Neural progenitor cell (in vitro differentiated cells): ENCODE measurements around the gene TAGLN3. TPM values are rescaled to one million over a fixed set of nuclear protein-coding genes. Genes with fewer than 3 reads are reported as not detected.
A peak's percentile ranks its signal among the peaks of the same experiment; 100 is the strongest.

Experiments used
- DNase-seq: peaks from one replicate; pipeline ENCODE4 v3.0.0-alpha.2; 2016; ENCODE audit warnings: low spot score
- H2AFZ ChIP-seq: fragments of 200-600 bp; sonication (generic); replicated peaks from 2 replicates; pipeline ENCODE4 v1.6.1; 2016; ENCODE audit warnings: antibody characterized with exemption
- H3F3A ChIP-seq: fragments of 200-600 bp; sonication (generic); 2 replicates; pipeline ENCODE4 v1.6.1; 2016; ENCODE audit warnings: antibody characterized with exemption, low read depth
- H3K27ac ChIP-seq: fragments of 200-600 bp; sonication (generic); 2 replicates; pipeline ENCODE4 v1.5.1; 2016; ENCODE audit warnings: mild to moderate bottlenecking
- H3K27me3 ChIP-seq: fragments of 200-600 bp; sonication (generic); 2 replicates; pipeline ENCODE4 v1.6.1; 2016; ENCODE audit warnings: mild to moderate bottlenecking, moderate library complexity
- H3K36me3 ChIP-seq: fragments of 200-600 bp; sonication (generic); 2 replicates; pipeline ENCODE4 v1.5.1; 2016
- H3K4me1 ChIP-seq: fragments of 200-600 bp; sonication (generic); 2 replicates; pipeline ENCODE4 v1.6.1; 2016; ENCODE audit warnings: mixed run types
- H3K4me2 ChIP-seq: fragments of 200-600 bp; sonication (generic); 2 replicates; pipeline ENCODE4 v1.6.1; 2016
- H3K4me3 ChIP-seq: fragments of 200-600 bp; sonication (generic); 2 replicates; pipeline ENCODE4 v1.5.1; 2016
- H3K79me2 ChIP-seq: fragments of 200-600 bp; sonication (generic); 2 replicates; pipeline ENCODE4 v1.6.1; 2016; ENCODE audit warnings: low read depth
- H3K9ac ChIP-seq: fragments of 200-600 bp; sonication (generic); 2 replicates; pipeline ENCODE4 v1.6.1; 2016
- H3K9me3 ChIP-seq: fragments of 200-600 bp; sonication (generic); 2 replicates; pipeline ENCODE4 v1.5.1; 2016; ENCODE audit warnings: low read depth
- H4K20me1 ChIP-seq: fragments of 200-600 bp; sonication (generic); 2 replicates; pipeline ENCODE4 v1.6.1; 2016; ENCODE audit warnings: low read depth
- H3K27ac Mint-ChIP-seq: 3 replicates; pipeline ENCODE4 v1.8.0; 2021; ENCODE audit warnings: mixed read lengths
- H3K27me3 Mint-ChIP-seq: 2 replicates; pipeline ENCODE4 v1.8.0; 2022; ENCODE audit warnings: low read depth, mild to moderate bottlenecking, inconsistent platforms, moderate library complexity, mixed read lengths; ENCODE audit not compliant: insufficient read depth
- H3K36me3 Mint-ChIP-seq: 3 replicates; pipeline ENCODE4 v1.8.0; 2021; ENCODE audit warnings: mixed read lengths
- H3K4me1 Mint-ChIP-seq: 3 replicates; pipeline ENCODE4 v1.8.0; 2021; ENCODE audit warnings: mixed read lengths
- H3K4me3 Mint-ChIP-seq: 3 replicates; pipeline ENCODE4 v1.8.0; 2021; ENCODE audit warnings: mild to moderate bottlenecking, moderate library complexity, mixed read lengths
- H3K9me3 Mint-ChIP-seq: 3 replicates; pipeline ENCODE4 v1.8.0; 2020; ENCODE audit warnings: mixed read lengths
- EZH2 ChIP-seq: fragments of 200-600 bp; sonication (generic); IDR thresholded peaks from 2 replicates; pipeline ENCODE4 v1.6.1; 2017; ENCODE audit warnings: antibody characterized with exemption, mild to moderate bottlenecking, moderate library complexity
- EZH2phosphoT487 ChIP-seq: fragments of 200-600 bp; sonication (generic); IDR thresholded peaks from 2 replicates; pipeline ENCODE4 v1.6.1; 2017; ENCODE audit warnings: antibody characterized with exemption
- total RNA-seq: library from RNA; depleted of rRNA; stranded (reverse); fragments of >200 nt; gene quantifications from 2 replicates; pipeline ENCODE4 v1.2.3, GENCODE V29; 2015; ENCODE audit warnings: low replicate concordance
- TF ChIP-seq, protein P1 (sequence below): fragments of 200-600 bp; sonication (generic); IDR thresholded peaks from 2 replicates; pipeline ENCODE4 v1.5.1; 2017; ENCODE audit warnings: antibody characterized with exemption, mild to moderate bottlenecking

The TAGLN3 gene
- total RNA-seq, 1 donor from 2014 or later: 46.6 TPM

DNA sequence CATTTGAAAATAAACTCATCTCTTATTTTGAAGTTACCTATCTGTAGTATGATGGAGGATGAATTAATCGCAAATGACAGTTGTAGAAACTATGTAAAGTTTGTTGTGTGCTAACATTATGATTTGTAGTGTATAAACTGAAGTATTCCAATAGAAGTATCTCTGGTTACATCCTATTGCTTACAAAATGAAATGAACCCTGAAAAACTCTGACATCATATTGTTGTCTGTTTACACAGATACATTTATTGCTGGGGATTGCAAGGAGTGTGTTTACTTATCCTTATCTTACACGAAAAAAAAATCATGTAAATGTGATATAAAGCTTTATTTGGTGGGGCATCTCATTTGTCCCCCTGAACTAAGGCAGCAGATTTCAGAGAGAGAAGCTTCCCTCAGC is 22.5 kb upstream of the TAGLN3 start:
- Mint-ChIP-seq H3K9me3 (no peaks in the 10 kb centered on the region), H3K4me3 (no peak overlapping the region), H3K27me3 (no peaks in the 10 kb centered on the region), H3K36me3 (peaks cover 2% of the 10 kb centered on the region), H3K4me1 (peaks cover 28% of the 10 kb centered on the region), H3K27ac (no peak overlapping the region)
- Histone ChIP-seq H3K4me3 (no peak overlapping the region), H2AFZ (no peak overlapping the region), H3K27ac (no peak overlapping the region), H3K9ac (no peak overlapping the region), H3K79me2 (peaks cover 24% of the 10 kb centered on the region), H3K9me3 (no peaks in the 10 kb centered on the region), H3K36me3 (no peaks in the 10 kb centered on the region), H3K27me3 (peaks cover 5% of the 10 kb centered on the region), H3K4me2 (no peak overlapping the region), H3F3A (peaks cover 14% of the 10 kb centered on the region), H3K4me1 (peaks cover 16% of the 10 kb centered on the region), H4K20me1 (peaks cover 4% of the 10 kb centered on the region)
- no peak for DNase-seq
- no peak for TF ChIP-seq EZH2
- no peak for TF ChIP-seq EZH2phosphoT487
- TF ChIP-seq, protein P1, sequence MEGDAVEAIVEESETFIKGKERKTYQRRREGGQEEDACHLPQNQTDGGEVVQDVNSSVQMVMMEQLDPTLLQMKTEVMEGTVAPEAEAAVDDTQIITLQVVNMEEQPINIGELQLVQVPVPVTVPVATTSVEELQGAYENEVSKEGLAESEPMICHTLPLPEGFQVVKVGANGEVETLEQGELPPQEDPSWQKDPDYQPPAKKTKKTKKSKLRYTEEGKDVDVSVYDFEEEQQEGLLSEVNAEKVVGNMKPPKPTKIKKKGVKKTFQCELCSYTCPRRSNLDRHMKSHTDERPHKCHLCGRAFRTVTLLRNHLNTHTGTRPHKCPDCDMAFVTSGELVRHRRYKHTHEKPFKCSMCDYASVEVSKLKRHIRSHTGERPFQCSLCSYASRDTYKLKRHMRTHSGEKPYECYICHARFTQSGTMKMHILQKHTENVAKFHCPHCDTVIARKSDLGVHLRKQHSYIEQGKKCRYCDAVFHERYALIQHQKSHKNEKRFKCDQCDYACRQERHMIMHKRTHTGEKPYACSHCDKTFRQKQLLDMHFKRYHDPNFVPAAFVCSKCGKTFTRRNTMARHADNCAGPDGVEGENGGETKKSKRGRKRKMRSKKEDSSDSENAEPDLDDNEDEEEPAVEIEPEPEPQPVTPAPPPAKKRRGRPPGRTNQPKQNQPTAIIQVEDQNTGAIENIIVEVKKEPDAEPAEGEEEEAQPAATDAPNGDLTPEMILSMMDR: no peak

DNA sequence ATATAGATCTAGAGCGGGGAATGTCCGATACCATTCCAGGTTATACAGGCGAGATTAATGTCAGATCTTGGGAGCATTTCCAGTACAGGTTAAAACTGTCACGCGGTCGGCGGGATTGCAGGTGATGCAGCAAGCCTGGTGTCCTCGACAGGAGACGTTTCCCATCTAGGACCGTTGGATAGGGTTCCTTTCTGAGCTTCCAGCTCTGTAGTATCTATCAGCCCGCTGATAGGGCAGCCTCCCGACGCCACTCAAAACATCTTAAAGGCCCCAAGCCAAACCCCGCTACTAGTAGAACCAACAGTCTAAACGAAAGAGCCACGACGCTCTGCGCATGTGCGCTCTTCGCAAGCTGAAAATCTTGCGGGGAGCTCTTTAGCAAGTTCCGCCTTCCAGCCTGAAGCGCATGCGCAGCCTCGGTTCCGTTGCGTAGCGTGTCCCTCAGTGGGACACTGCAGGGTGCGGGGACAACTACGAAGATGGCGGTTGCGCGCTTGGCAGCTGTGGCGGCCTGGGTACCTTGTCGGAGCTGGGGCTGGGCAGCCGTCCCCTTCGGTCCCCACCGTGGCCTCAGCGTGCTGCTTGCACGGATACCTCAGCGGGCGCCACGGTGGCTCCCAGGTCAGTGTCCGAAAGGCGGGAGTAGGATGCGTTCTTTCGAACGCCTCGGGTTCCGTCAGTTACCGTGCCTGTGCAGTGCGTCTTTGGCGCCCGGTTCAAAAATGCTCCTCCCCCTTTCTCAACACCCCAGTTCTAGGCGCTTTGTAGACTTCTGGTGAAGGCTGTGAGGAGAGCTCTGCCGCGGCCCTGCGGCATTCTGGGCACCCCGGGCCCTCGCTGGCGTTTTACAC is 19.9 kb upstream of the TAGLN3 start, which contains the start of gene ABHD10:
TSS of gene ABHD10 (plus strand) at position 444 of the 851 bp plus-strand sequence. CDS start at position 480, 36 bp downstream.
- DNase-seq: peak; percentile 97
- peaks cover 27% of the 10 kb centered on the region for H3K4me1 Mint-ChIP-seq
- no peaks in the 10 kb centered on the region for H3K27me3 Mint-ChIP-seq
- no peaks in the 10 kb centered on the region for H3K9me3 ChIP-seq
- peaks cover 5% of the 10 kb centered on the region for H3K27me3 ChIP-seq
- H3K9ac ChIP-seq: peak within 1 kb of the TSS; percentile 18
- peaks cover 10% of the 10 kb centered on the region for H3K36me3 Mint-ChIP-seq
- H3K4me3 ChIP-seq: peak within 1 kb of the TSS; percentile 79
- H3K79me2 ChIP-seq: peaks cover 49% of the 10 kb centered on the region
- peaks cover 14% of the 10 kb centered on the region for H3F3A ChIP-seq
- no peaks in the 10 kb centered on the region for H3K9me3 Mint-ChIP-seq
- peaks cover 24% of the 10 kb centered on the region for H3K4me1 ChIP-seq
- no peaks in the 10 kb centered on the region for H3K36me3 ChIP-seq
- H3K4me2 ChIP-seq: peak within 1 kb of the TSS; percentile 90
- H4K20me1 ChIP-seq: peaks cover 4% of the 10 kb centered on the region
- peak within 1 kb of the TSS; percentile 20 for H3K27ac ChIP-seq
- peak within 1 kb of the TSS; percentile 80 for H3K27ac Mint-ChIP-seq
- H2AFZ ChIP-seq: peak within 1 kb of the TSS; percentile 96
- TF ChIP-seq, protein P1: no peak
- TF ChIP-seq EZH2 (peak; percentile 36), EZH2phosphoT487 (no peak)
- H3K4me3 Mint-ChIP-seq: peak within 1 kb of the TSS; percentile 94

DNA sequence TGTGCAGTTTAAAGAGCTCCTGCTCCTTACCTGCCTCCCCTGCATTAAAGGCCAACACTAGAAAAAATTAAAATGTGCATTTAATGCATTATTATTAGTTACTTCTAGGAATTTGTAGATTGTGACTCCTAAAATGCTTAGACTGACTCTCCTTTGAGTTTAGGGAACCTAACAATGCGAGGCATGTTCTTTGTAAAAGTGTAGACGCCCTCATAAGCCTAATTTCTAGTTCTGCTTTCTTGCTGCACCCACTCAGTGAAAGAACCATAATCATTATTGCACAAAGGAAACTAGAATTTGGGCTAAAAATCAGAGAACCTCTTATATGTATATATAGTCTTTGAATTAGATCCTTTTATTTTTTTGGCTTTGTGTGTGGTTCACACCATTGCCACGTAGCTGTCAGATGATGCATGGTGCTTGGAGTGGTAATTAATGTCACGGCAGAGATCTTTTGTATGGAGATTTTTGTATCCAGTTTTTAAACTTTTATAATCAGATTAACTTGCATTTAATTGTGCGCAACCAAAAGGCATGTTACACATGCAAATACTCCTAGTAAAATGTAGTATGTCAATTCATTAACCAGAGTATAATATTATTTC is 19.2 kb upstream of the TAGLN3 start:
- Histone ChIP-seq H3K9ac (peak overlapping the region; percentile 18), H4K20me1 (peaks cover 7% of the 10 kb centered on the region), H3K4me3 (peak overlapping the region; percentile 79), H2AFZ (peak overlapping the region; percentile 96), H3K4me1 (peaks cover 24% of the 10 kb centered on the region), H3K27me3 (peaks cover 5% of the 10 kb centered on the region), H3K36me3 (peaks cover 4% of the 10 kb centered on the region), H3K9me3 (no peaks in the 10 kb centered on the region), H3K27ac (peak overlapping the region; percentile 20), H3K4me2 (peak overlapping the region; percentile 90), H3K79me2 (peaks cover 53% of the 10 kb centered on the region), H3F3A (peaks cover 14% of the 10 kb centered on the region)
- DNase-seq: no peak
- H3K27me3 Mint-ChIP-seq: no peaks in the 10 kb centered on the region
- TF ChIP-seq, protein P1: no peak
- TF ChIP-seq EZH2phosphoT487 (no peak), EZH2 (peak; percentile 0)
- H3K4me3 Mint-ChIP-seq: peak overlapping the region; percentile 94
- H3K36me3 Mint-ChIP-seq: peaks cover 10% of the 10 kb centered on the region
- no peaks in the 10 kb centered on the region for H3K9me3 Mint-ChIP-seq
- H3K27ac Mint-ChIP-seq: peak overlapping the region; percentile 80
- peaks cover 27% of the 10 kb centered on the region for H3K4me1 Mint-ChIP-seq
